Measurements from ENCODE around the gene IL17B. TPM values are rescaled to one million over a fixed set of nuclear protein-coding genes. Genes with fewer than 3 reads are reported as not detected.

The IL17B gene, protein sequence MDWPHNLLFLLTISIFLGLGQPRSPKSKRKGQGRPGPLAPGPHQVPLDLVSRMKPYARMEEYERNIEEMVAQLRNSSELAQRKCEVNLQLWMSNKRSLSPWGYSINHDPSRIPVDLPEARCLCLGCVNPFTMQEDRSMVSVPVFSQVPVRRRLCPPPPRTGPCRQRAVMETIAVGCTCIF
- under 1 TPM; 0.50 to 0.85 (median 0.76) TPM for total RNA-seq (2021; fragmentation: NEBNext Ultra II Directional; extraction: Animal tissue kit (Norgen Biotek cat#: 25700))
- long read RNA-seq, partial matches to known transcripts = 0 of 1 reads
- long read RNA-seq, other reads (novel, unspliced or antisense) = 1 of 1 reads

DNA sequence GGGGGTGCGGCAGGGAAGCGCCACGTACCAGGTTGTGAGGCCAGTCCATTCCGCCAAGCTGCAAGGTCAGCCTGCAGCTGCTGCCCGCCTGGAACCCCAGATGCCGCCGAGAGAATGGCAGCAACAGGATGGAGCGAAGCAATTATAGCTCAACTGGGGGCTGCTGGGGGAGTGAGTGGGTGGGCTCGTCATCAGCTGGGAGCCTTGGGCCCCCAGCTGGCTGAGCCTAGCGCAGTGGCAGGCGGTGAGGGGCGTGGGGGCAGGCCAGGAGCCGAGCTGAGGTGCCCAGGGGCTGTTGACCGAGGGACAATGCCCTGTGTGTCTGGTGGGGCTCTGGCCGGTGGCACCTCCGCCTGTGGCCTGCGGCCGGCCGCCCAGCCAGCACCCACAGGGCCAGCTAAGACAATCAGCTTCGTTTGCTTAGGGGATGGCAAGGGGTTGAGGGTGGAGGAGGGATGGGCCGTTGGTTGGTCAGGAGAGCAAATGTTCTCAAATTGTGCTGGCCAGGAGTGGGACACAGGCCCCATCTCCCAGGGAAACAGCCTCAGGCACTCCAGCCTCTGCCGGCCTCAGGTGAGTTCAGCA is at the start of gene IL17B:
Gene IL17B (minus strand): TSS at position 116 of the 585 bp plus-strand sequence. CDS start 67 bp downstream, at position 49.
- Mint-ChIP-seq H3K4me1 (ENCODE audit: low read depth) (peaks cover 17% of the 10 kb centered on the region), H3K27me3 (ENCODE audit: insufficient read depth) (peaks cover 3% of the 10 kb centered on the region), H3K27ac (no peak within 1 kb of the TSS), H3K9me3 (no peaks in the 10 kb centered on the region), H3K4me3 (no peak within 1 kb of the TSS), H3K36me3 (ENCODE audit: low read depth) (no peaks in the 10 kb centered on the region)
- TF ChIP-seq, protein P1, sequence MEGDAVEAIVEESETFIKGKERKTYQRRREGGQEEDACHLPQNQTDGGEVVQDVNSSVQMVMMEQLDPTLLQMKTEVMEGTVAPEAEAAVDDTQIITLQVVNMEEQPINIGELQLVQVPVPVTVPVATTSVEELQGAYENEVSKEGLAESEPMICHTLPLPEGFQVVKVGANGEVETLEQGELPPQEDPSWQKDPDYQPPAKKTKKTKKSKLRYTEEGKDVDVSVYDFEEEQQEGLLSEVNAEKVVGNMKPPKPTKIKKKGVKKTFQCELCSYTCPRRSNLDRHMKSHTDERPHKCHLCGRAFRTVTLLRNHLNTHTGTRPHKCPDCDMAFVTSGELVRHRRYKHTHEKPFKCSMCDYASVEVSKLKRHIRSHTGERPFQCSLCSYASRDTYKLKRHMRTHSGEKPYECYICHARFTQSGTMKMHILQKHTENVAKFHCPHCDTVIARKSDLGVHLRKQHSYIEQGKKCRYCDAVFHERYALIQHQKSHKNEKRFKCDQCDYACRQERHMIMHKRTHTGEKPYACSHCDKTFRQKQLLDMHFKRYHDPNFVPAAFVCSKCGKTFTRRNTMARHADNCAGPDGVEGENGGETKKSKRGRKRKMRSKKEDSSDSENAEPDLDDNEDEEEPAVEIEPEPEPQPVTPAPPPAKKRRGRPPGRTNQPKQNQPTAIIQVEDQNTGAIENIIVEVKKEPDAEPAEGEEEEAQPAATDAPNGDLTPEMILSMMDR (IDR thresholded peaks at IDR 0.05) = no peak
- DNase-seq = no peak

DNA sequence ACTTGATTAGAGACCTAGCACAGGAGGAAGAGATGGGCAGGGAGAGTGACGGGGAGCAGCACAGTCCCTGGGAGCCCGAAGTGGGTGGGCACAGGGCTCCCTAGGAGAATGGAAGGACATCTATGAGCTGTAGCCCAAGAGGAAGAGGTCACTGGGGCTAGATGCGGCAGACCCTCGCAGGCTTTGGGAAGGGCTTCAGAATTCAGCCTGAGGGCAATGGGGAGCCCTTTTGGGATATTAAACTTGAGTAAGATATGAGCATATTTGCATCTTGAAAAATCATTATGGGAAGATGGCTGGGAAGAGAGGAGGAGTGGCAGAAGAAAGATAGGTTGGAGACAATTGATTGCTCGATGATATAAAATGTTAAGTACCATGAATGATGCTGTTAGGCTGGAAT is 48.9 kb upstream of the IL17B start:
- TF ChIP-seq, protein P1 (IDR thresholded peaks at IDR 0.05) = no peak
- peaks cover 25% of the 10 kb centered on the region for H3K27me3 Mint-ChIP-seq (ENCODE audit: insufficient read depth)
- no peak overlapping the region for H3K4me3 Mint-ChIP-seq
- no peaks in the 10 kb centered on the region for H3K9me3 Mint-ChIP-seq
- peak overlapping the region; percentile 10 for H3K27ac Mint-ChIP-seq
- peaks cover 69% of the 10 kb centered on the region for H3K4me1 Mint-ChIP-seq (ENCODE audit: low read depth)
- H3K36me3 Mint-ChIP-seq (ENCODE audit: low read depth) = peaks cover 64% of the 10 kb centered on the region
- no peak for DNase-seq

DNA sequence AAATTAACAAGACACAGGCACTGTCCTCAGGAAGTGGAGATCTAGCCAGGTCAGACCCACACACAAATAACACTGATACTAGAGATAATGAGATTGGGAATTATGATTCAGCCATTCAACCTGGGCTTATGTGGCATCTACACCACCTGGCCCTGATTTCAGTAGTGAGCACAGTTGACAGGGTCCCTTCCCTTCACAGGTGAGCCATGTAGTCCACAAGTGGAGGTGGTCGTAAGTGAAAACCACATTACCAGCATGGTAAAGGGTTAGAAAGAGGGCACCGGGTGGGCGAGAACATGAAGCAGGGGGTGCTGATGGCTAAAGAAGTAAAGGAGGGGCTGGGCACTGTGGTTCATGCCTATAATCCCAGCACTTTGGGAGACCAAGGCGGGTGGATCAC is 48.3 kb upstream of the IL17B start:
- Mint-ChIP-seq H3K9me3 (no peaks in the 10 kb centered on the region), H3K27me3 (ENCODE audit: insufficient read depth) (peaks cover 20% of the 10 kb centered on the region), H3K36me3 (ENCODE audit: low read depth) (peaks cover 62% of the 10 kb centered on the region), H3K4me1 (ENCODE audit: low read depth) (peaks cover 69% of the 10 kb centered on the region), H3K4me3 (0 out of 2 replicates have a peak overlapping the region, but pooled peaks have one; percentile 37), H3K27ac (peak overlapping the region; percentile 70)
- no peak for DNase-seq
- TF ChIP-seq, protein P1 (IDR thresholded peaks at IDR 0.05) = no peak

DNA sequence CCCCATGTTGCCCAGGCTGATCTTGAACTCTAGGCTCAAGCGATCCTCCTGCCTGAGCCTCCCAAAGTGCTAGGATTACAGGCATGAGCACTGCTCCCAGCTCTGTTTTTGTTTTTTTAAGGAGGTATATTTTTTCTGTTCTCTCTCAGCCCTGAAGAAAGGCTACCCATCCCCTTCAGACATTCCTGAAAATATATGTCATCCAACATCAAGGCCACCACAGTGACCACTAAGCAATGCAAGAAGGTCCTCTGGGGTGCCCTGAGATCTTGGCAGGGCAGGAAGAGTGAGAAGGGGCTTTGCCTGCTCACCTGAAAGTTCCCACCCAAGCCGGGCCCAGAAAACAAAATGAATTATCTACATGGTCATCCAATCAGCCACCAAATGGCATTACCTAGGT is 47.8 kb upstream of the IL17B start:
- Mint-ChIP-seq H3K4me1 (ENCODE audit: low read depth) (peaks cover 70% of the 10 kb centered on the region), H3K36me3 (ENCODE audit: low read depth) (peaks cover 63% of the 10 kb centered on the region)

DNA sequence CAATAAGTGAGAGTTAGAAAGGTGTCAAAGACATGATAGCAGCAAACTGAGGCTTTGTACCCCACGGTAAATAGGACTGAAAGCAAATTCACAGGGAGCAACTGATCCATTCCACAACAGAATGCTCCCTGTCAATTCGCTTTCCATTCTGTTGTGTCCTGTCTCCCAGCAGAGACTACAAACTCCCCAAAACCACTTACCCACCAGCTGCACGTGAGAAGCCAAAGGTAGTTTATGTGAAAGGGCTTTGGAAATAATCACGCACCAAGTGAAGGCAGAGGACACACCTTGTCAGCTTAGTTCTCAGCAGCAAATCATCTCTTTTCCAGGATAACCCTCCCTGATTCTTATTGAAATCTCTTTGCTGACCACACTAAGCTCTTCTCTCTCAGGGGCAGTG is 46.6 kb upstream of the IL17B start:
- no peaks in the 10 kb centered on the region for H3K9me3 Mint-ChIP-seq
- no peak for DNase-seq
- no peak overlapping the region for H3K4me3 Mint-ChIP-seq
- TF ChIP-seq, protein P1 (IDR thresholded peaks at IDR 0.05) = no peak
- peaks cover 73% of the 10 kb centered on the region for H3K4me1 Mint-ChIP-seq (ENCODE audit: low read depth)
- no peak overlapping the region for H3K27ac Mint-ChIP-seq
- H3K27me3 Mint-ChIP-seq (ENCODE audit: insufficient read depth) = peaks cover 11% of the 10 kb centered on the region
- peaks cover 59% of the 10 kb centered on the region for H3K36me3 Mint-ChIP-seq (ENCODE audit: low read depth)

More for the DNA sequence above, 47.8 kb upstream of the IL17B start:
- Mint-ChIP-seq H3K27me3 (ENCODE audit: insufficient read depth) (peaks cover 18% of the 10 kb centered on the region), H3K9me3 (no peaks in the 10 kb centered on the region), H3K4me3 (peak overlapping the region; percentile 37; the same call in 1 of the 2 replicates), H3K27ac (peak overlapping the region; percentile 70)
- no peak for DNase-seq
- TF ChIP-seq, protein P1 (IDR thresholded peaks at IDR 0.05) = no peak

Data from HFFc6 (cell line).